ENCODE measurements around the gene CCNY.

DNA sequence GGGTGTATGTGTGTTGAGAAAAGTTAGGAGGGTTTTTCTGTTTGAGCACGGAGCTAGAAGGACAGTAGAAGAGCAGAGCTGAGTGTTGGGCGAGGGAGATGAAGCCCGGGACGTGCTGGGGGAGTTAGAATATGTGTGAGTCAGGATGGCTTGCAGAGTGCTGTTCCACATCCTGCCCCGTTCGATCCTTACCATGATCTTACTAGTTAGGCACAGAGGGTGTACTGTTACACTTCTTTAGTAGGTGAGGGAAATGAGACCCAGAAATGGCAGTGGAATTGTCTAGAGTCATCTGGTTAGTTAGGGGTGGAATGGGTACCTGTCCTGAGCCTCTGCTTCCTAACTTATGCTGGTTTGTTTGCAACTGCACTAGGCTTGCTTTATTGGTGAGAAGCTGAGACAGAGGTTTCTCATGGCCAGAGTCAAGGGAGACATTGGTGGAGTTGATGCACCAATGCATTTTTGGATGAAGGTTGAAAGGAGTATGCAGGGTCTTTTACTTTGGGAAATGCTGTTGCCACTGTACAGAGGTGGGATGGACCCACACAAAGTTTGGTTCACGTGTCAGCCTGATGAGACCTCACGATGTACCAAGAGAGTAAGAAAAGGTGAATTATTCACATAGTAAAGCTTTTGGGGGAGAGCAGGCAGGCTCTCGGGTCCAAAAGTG lies 42.4 kb downstream of the CCNY start:
- TF ChIP-seq, protein P1, sequence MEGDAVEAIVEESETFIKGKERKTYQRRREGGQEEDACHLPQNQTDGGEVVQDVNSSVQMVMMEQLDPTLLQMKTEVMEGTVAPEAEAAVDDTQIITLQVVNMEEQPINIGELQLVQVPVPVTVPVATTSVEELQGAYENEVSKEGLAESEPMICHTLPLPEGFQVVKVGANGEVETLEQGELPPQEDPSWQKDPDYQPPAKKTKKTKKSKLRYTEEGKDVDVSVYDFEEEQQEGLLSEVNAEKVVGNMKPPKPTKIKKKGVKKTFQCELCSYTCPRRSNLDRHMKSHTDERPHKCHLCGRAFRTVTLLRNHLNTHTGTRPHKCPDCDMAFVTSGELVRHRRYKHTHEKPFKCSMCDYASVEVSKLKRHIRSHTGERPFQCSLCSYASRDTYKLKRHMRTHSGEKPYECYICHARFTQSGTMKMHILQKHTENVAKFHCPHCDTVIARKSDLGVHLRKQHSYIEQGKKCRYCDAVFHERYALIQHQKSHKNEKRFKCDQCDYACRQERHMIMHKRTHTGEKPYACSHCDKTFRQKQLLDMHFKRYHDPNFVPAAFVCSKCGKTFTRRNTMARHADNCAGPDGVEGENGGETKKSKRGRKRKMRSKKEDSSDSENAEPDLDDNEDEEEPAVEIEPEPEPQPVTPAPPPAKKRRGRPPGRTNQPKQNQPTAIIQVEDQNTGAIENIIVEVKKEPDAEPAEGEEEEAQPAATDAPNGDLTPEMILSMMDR (IDR thresholded peaks at IDR 0.05), result no peak
- TF ChIP-seq ZFX (IDR thresholded peaks at IDR 0.05; ENCODE audit: borderline replicate concordance), result no peak
